H1 (cell line): Measurements from ENCODE around the gene TTC39A. TPM values are rescaled to one million over a fixed set of nuclear protein-coding genes. Genes with fewer than 3 reads are reported as not detected.

Source experiments
- CHD1 ChIP-seq: IDR thresholded peaks from 2 replicates; pipeline ENCODE4 v1.6.1; 2012; ENCODE audit warnings: low read depth, low read length, improper control_type of control experiment
- EGR1 ChIP-seq: IDR thresholded peaks from 2 replicates; pipeline ENCODE4 v1.6.1; 2011; ENCODE audit warnings: low read depth, low read length, borderline replicate concordance
- GABPA ChIP-seq: IDR thresholded peaks from 2 replicates; pipeline ENCODE4 v1.6.1; 2011; ENCODE audit warnings: mild to moderate bottlenecking, low read length, moderate library complexity, borderline replicate concordance; ENCODE audit not compliant: insufficient read depth
- POU5F1 ChIP-seq: IDR thresholded peaks from 2 replicates; pipeline ENCODE4 v1.6.1; 2011; ENCODE audit warnings: low read depth, mild to moderate bottlenecking, low read length, moderate library complexity
- SRF ChIP-seq: IDR thresholded peaks from 2 replicates; pipeline ENCODE4 v1.6.1; 2011; ENCODE audit warnings: mild to moderate bottlenecking, low read depth, low read length, moderate library complexity
- polyA plus RNA-seq, 7 experiments: library from polyadenylated mRNA; depleted of rRNA in 3 of 7; stranded (reverse) in 5 of 7; unstranded in 2 of 7; fragments of >200 nt in 5 of 7; fragments of 200-250 nt in 2 of 7; gene quantifications; 1 replicate in 5 of 7; 2 replicates in 1 of 7; 4 replicates in 1 of 7; pipeline versions ENCODE4 v1.2.1 to v1.2.3, GENCODE V29; 2011 to 2013; ENCODE audit warnings: missing spikeins in 2 of 7, mixed read lengths in 2 of 7
- total RNA-seq: library from RNA; stranded (reverse); fragmentation: NEBNext Ultra II Directional; extraction: Animal tissue kit (Norgen Biotek cat#: 25700); gene quantifications from 2 replicates; pipeline ENCODE4 v1.2.1, GENCODE V29; 2021

TTC39A gene
- total and polyA plus RNA-seq, 2 of the 8 experiments (the other 6 are each of a cell fraction or from before 2014, with no cell fraction given), result 5.5 to 5.8 TPM

DNA sequence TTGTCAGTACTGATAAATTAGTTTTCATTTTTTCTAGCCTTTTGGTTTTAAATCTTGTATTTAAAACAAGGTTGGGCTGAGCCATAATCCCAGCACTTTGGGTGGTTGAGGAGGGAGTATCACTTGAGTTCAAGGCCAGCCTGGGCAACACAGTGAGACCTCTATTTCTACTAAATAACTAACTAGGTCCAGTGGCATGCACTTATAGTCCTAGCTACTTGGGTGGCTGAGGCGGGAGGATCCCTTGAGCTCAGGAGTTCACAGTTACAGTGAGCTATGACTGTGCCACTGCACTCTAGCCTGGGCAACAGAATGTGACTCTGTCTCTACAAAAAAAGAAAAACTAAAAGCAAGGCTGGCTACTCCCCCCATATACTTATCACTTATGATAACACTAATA is 21.5 kb upstream of the TTC39A start (continued):
- TF ChIP-seq EGR1, result no peak
- TF ChIP-seq POU5F1, result no peak
- TF ChIP-seq CHD1, result no peak
- TF ChIP-seq SRF, result no peak
- TF ChIP-seq GABPA, result no peak
